HCT116 (cell line): ENCODE data around the gene STIM2. TPM values are rescaled to one million over a fixed set of nuclear protein-coding genes. Genes with fewer than 3 reads are reported as not detected.

Source experiments
- ATAC-seq: fragments of 200-7000 bp; cut with Tn5 transposase; 2 replicates; pipeline ENCODE4 v1.9.1; 2020; ENCODE audit warnings: mild to moderate bottlenecking, moderate library complexity
- BruUV-seq: library from RNA; stranded (reverse); fragments of 400-500 nt; replicated peaks from 2 replicates; lab custom pipeline; 2021; lab: Mats Ljungman, UMichigan
- CTCF ChIA-PET: fragments of 300-600 bp; sonication (Branson Sonifier 250); formaldehyde crosslinking; loops from one replicate; lab custom pipeline; 2021; ENCODE audit warnings: antibody characterized with exemption; lab: Charles Lee
- POLR2A ChIA-PET: fragments of 300-600, 350-600 bp; sonication (Branson Sonifier 250); formaldehyde crosslinking; loops from one replicate; lab custom pipeline; 2021; ENCODE audit warnings: antibody characterized with exemption; lab: Charles Lee
- RAD21 ChIA-PET, 2 experiments: fragments of 300-600 bp; sonication (Branson Sonifier 250); formaldehyde crosslinking; loops; one replicate each; lab custom pipeline; 2023; ENCODE audit warnings: low total read pairs in 2 of 2; ENCODE audit not compliant: uncharacterized antibody in 2 of 2, unreplicated experiment in 2 of 2, low non-redundant PET in 1 of 2; lab: Charles Lee
- DNase-seq: peaks from one replicate; pipeline ENCODE4 v3.0.0-alpha.2; 2010; ENCODE audit warnings: low read depth, low spot score
- H2AFZ ChIP-seq: fragments of 200-600 bp; shearing (Covaris generic), sonication (generic); 2 replicates; pipeline ENCODE4 v1.6.1; 2017; ENCODE audit warnings: low read depth, mixed run types, mixed read lengths, antibody characterized with exemption, low read length; ENCODE audit not compliant: poor library complexity, severe bottlenecking
- H3K27ac ChIP-seq: 2 replicates; pipeline ENCODE4 v1.5.1; 2012; ENCODE audit warnings: low read depth, low read length
- H3K27me3 ChIP-seq: fragments of 200-600 bp; sonication (generic); 2 replicates; pipeline ENCODE4 v1.6.1; 2016; ENCODE audit warnings: mixed run types, low read length, mixed read lengths; ENCODE audit not compliant: insufficient read depth
- H3K36me3 ChIP-seq, 2 experiments: fragments of 200-500 bp in 1 of 2; fragments of 200-600 bp in 1 of 2; sonication (Bioruptor generic) in 1 of 2; sonication (generic) in 1 of 2; 2 replicates each; pipeline versions ENCODE4 v1.5.1 to v1.6.1; 2014 to 2016; ENCODE audit warnings: low read length in 2 of 2, inconsistent platforms in 1 of 2, mixed read lengths in 1 of 2, mixed run types in 1 of 2; ENCODE audit not compliant: insufficient read depth in 2 of 2, control insufficient read depth in 1 of 2
- H3K4me1 ChIP-seq, 2 experiments: fragments of 200-600 bp in 1 of 2; sonication (generic) in 1 of 2; 2 replicates each; pipeline versions ENCODE4 v1.5.1 to v1.6.1; 2012 to 2017; ENCODE audit warnings: low read length in 2 of 2, inconsistent platforms in 1 of 2, mild to moderate bottlenecking in 1 of 2, mixed read lengths in 1 of 2, mixed run types in 1 of 2, moderate library complexity in 1 of 2; ENCODE audit not compliant: insufficient read depth in 2 of 2, control insufficient read depth in 1 of 2
- H3K4me2 ChIP-seq: fragments of 200-600 bp; sonication (generic); 2 replicates; pipeline ENCODE4 v1.6.1; 2017; ENCODE audit warnings: mixed run types, low read length, mixed read lengths
- H3K4me3 ChIP-seq, 2 experiments: fragments of 200-600 bp in 1 of 2; sonication (generic) in 1 of 2; replicated peaks in 1 of 2; 2 replicates each; pipeline ENCODE4 v1.5.1; 2011 to 2016; ENCODE audit warnings: low read length in 2 of 2, control low read depth in 1 of 2, low read depth in 1 of 2, mild to moderate bottlenecking in 1 of 2, mixed read lengths in 1 of 2, mixed run types in 1 of 2
- H3K79me2 ChIP-seq: fragments of 200-600 bp; sonication (generic); 2 replicates; pipeline ENCODE4 v1.6.1; 2017; ENCODE audit warnings: mild to moderate bottlenecking, mixed run types, low read length, moderate library complexity, mixed read lengths; ENCODE audit not compliant: insufficient read depth
- H3K9ac ChIP-seq: fragments of 200-600 bp; sonication (generic); 2 replicates; pipeline ENCODE4 v1.6.1; 2016; ENCODE audit warnings: low read length, mixed read lengths
- H3K9me2 ChIP-seq: fragments of 200-600 bp; sonication (generic), shearing (Covaris generic); 2 replicates; pipeline ENCODE4 v1.6.1; 2017; ENCODE audit warnings: mixed run types, mild to moderate bottlenecking, moderate library complexity; ENCODE audit not compliant: insufficient read depth
- H3K9me3 ChIP-seq, 2 experiments: fragments of 200-500 bp in 1 of 2; fragments of 200-600 bp in 1 of 2; sonication (Bioruptor generic) in 1 of 2; sonication (generic) in 1 of 2; 2 replicates each; pipeline ENCODE4 v1.6.1; 2014 to 2017; ENCODE audit warnings: low read length in 2 of 2, mixed read lengths in 2 of 2, inconsistent platforms in 1 of 2, low read depth in 1 of 2, mild to moderate bottlenecking in 1 of 2, mixed run types in 1 of 2, moderate library complexity in 1 of 2; ENCODE audit not compliant: control insufficient read depth in 1 of 2, insufficient read depth in 1 of 2
- H4K20me1 ChIP-seq: fragments of 200-600 bp; sonication (generic), shearing (Covaris generic); 2 replicates; pipeline ENCODE4 v1.6.1; 2017; ENCODE audit warnings: mixed run types, mild to moderate bottlenecking, moderate library complexity; ENCODE audit not compliant: insufficient read depth
- FOSL1 ChIP-seq: IDR thresholded peaks from 2 replicates; pipeline ENCODE4 v1.6.1; 2012; ENCODE audit warnings: low read depth
- JUND ChIP-seq: IDR thresholded peaks from 2 replicates; pipeline ENCODE4 v1.6.1; 2012
- ZFX ChIP-seq: fragments of 450-650 bp; IDR thresholded peaks from 2 replicates; pipeline ENCODE4 v1.6.1; 2017
- intact Hi-C: fragments of 100-400 bp; cut with micrococcal nuclease; formaldehyde crosslinking; loops from 2 replicates; pipeline ENCODE4 v1.10.0; 2022
- total RNA-seq: library from RNA; stranded (reverse); gene quantifications from one replicate; pipeline ENCODE4 v1.2.1, GENCODE V29; 2021; ENCODE audit not compliant: unreplicated experiment
- TF ChIP-seq, protein P1 (sequence below): IDR thresholded peaks from 2 replicates; pipeline ENCODE4 v1.6.1; 2012; ENCODE audit warnings: low read depth
- TF ChIP-seq, protein P2 (sequence below), 3 experiments: fragments of 200-600 bp in 1 of 3; sonication (generic) in 1 of 3; IDR thresholded peaks in 2 of 3; conservative IDR thresholded peaks in 1 of 3; 2 replicates each; pipeline ENCODE4 v1.5.1; 2012 to 2017; ENCODE audit warnings: low read depth in 2 of 3, low read length in 2 of 3, antibody characterized with exemption in 1 of 3, borderline replicate concordance in 1 of 3, control low read depth in 1 of 3, mild to moderate bottlenecking in 1 of 3, mixed read lengths in 1 of 3, mixed run types in 1 of 3, moderate library complexity in 1 of 3; ENCODE audit not compliant: insufficient read depth in 1 of 3

Gene STIM2
- total RNA-seq, 1 experiment from 2014 or later = 65.9 TPM

DNA sequence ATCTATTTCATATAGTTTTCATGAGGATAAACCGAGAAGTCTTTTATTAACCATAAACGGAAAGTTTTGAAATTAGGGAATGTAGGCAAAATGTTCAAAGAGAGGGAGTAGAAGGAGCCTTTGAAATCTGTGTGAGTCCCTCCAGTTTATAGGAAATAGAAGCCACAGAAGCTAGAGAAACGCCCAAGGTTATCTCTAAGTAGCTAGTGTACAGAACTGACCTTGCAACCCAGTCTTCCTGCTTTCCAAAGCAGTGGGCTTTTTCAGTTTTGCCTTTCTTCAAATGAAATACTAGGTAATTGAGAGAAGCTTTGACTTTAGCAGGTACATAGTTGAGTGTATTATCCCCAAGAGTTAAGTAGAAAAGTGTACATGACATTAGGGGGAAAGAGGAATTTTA lies 39.4 kb downstream of the STIM2 start:
- CTCF ChIA-PET = no interaction called here
- TF ChIP-seq FOSL1 = no peak
- intact Hi-C loops = no loop called here
- DNase-seq (no peak), ATAC-seq (no peak)
- POLR2A ChIA-PET = no interaction called here
- peaks cover 35% of the 10 kb centered on the region for H3K79me2 ChIP-seq
- H3K9me3 ChIP-seq = no peaks in the 10 kb centered on the region
- no peaks in the 10 kb centered on the region for H3K36me3 ChIP-seq
- no peaks in the 10 kb centered on the region for H3K27me3 ChIP-seq
- RAD21 ChIA-PET = no interaction called here
- no peaks in the 10 kb centered on the region for H3K4me1 ChIP-seq
- no peaks in the 10 kb centered on the region; the same call in 1 of the 2 replicates for H4K20me1 ChIP-seq
- no peak overlapping the region for H3K4me2 ChIP-seq
- H3K27ac ChIP-seq = no peak overlapping the region
- BruUV-seq = no TSS peak
- no peak overlapping the region for H2AFZ ChIP-seq
- H3K9me2 ChIP-seq = no peaks in the 10 kb centered on the region
- no peak overlapping the region for H3K9ac ChIP-seq
- H3K4me3 ChIP-seq = no peak overlapping the region

DNA sequence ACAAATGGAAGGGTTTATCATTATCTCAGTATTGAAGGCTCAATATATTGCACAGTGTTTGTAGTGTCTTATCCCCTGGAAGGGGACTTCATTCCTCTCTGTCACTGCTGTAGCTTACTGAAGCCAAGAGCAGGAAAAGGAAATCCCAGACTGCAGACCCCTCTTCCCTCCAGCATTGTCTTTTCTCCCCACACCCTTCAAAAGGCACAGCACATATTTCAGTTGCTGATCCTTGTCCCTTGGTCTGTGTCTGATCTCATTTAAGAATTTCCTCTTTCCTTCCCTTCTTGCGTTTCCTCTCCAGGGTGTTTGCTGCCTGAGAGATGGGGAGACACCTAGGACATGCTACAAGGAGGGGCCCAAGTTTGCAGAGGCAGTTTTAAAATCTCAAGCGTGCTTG lies 40.1 kb downstream of the STIM2 start:
- ChIA-PET CTCF (no interaction called here), RAD21 (no interaction called here), POLR2A (no interaction called here)
- H3K4me3 ChIP-seq = no peak overlapping the region
- BruUV-seq = no TSS peak
- no peak for DNase-seq
- no peaks in the 10 kb centered on the region; the same call in 1 of the 2 replicates for H4K20me1 ChIP-seq
- ATAC-seq = no peak
- TF ChIP-seq ZFX (no peak), JUND (no peak)
- TF ChIP-seq, protein P1, sequence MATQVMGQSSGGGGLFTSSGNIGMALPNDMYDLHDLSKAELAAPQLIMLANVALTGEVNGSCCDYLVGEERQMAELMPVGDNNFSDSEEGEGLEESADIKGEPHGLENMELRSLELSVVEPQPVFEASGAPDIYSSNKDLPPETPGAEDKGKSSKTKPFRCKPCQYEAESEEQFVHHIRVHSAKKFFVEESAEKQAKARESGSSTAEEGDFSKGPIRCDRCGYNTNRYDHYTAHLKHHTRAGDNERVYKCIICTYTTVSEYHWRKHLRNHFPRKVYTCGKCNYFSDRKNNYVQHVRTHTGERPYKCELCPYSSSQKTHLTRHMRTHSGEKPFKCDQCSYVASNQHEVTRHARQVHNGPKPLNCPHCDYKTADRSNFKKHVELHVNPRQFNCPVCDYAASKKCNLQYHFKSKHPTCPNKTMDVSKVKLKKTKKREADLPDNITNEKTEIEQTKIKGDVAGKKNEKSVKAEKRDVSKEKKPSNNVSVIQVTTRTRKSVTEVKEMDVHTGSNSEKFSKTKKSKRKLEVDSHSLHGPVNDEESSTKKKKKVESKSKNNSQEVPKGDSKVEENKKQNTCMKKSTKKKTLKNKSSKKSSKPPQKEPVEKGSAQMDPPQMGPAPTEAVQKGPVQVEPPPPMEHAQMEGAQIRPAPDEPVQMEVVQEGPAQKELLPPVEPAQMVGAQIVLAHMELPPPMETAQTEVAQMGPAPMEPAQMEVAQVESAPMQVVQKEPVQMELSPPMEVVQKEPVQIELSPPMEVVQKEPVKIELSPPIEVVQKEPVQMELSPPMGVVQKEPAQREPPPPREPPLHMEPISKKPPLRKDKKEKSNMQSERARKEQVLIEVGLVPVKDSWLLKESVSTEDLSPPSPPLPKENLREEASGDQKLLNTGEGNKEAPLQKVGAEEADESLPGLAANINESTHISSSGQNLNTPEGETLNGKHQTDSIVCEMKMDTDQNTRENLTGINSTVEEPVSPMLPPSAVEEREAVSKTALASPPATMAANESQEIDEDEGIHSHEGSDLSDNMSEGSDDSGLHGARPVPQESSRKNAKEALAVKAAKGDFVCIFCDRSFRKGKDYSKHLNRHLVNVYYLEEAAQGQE = no peak
- TF ChIP-seq, protein P2, sequence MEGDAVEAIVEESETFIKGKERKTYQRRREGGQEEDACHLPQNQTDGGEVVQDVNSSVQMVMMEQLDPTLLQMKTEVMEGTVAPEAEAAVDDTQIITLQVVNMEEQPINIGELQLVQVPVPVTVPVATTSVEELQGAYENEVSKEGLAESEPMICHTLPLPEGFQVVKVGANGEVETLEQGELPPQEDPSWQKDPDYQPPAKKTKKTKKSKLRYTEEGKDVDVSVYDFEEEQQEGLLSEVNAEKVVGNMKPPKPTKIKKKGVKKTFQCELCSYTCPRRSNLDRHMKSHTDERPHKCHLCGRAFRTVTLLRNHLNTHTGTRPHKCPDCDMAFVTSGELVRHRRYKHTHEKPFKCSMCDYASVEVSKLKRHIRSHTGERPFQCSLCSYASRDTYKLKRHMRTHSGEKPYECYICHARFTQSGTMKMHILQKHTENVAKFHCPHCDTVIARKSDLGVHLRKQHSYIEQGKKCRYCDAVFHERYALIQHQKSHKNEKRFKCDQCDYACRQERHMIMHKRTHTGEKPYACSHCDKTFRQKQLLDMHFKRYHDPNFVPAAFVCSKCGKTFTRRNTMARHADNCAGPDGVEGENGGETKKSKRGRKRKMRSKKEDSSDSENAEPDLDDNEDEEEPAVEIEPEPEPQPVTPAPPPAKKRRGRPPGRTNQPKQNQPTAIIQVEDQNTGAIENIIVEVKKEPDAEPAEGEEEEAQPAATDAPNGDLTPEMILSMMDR (IDR thresholded peaks at IDR 0.05 in 2 of 3, conservative IDR thresholded peaks at IDR 0.05 in 1 of 3; ENCODE audit: borderline replicate concordance in 1 of 3, insufficient read depth in 1 of 3, low read depth in 2 of 3, low read length in 2 of 3) = no peak
- no peaks in the 10 kb centered on the region for H3K27me3 ChIP-seq
- no peaks in the 10 kb centered on the region for H3K36me3 ChIP-seq
- no peak overlapping the region for H3K4me2 ChIP-seq
- no peaks in the 10 kb centered on the region for H3K4me1 ChIP-seq
- no peak overlapping the region for H3K27ac ChIP-seq
- intact Hi-C loops = no loop called here
- H3K79me2 ChIP-seq = peaks cover 29% of the 10 kb centered on the region
- no peaks in the 10 kb centered on the region for H3K9me3 ChIP-seq
- no peak overlapping the region for H2AFZ ChIP-seq
- H3K9ac ChIP-seq = no peak overlapping the region
- no peaks in the 10 kb centered on the region for H3K9me2 ChIP-seq
